ENCODE measurements around the gene EFCAB8. TPM values are rescaled to one million over a fixed set of nuclear protein-coding genes. Genes with fewer than 3 reads are reported as not detected.
A peak's percentile ranks its signal among the peaks of the same experiment; 100 is the strongest.
"Not testable (repeated sequence)": the region's sequence is repeated elsewhere in the genome, so short reads cannot be mapped to it uniquely, and the experiment has no call there.

Gene EFCAB8
- total RNA-seq, 1 donor from 2014 or later: 1.1 TPM

DNA sequence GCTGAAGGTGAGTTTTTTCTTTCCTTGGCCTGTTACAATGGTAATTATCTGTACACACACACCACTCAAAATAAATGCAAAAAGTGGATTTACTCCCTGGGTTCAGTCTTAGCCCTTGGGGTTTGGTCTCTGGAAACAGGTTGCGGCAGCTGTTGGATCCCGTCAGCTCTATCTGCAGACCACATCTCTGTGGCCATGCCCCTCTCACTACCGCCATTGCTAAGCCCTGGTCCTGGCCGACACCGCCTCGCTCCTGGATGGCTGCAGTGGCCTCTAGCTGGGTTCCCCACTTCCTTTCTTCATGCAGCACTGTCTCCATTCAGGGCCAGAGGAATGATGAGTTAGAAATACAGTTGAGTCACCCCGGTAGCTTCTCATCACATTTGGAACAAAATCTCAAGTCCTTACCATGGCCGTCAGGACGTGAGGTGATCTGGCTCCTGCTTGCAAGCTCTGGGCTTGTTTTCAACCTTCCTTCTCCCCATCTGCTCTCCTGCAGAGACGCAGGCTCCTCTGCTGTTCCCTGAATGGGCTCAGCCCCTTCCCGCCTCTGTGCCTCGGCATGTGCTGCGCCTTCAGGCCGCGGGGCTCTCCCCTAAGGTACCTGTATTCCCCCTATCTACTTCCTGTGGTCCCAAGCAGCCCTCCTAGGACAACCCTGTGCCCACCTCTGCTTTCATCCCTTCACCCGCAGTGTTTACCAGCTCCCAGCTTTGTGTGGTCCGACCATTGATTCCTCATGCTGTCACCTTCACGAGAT is 38.0 kb downstream of the EFCAB8 start:
- no peaks in the 10 kb centered on the region for H3K36me3 Mint-ChIP-seq (ENCODE audit: low read depth, unreplicated experiment)
- no peaks in the 10 kb centered on the region for H3K9me3 Mint-ChIP-seq (ENCODE audit: unreplicated experiment)
- H3K27me3 Mint-ChIP-seq (ENCODE audit: unreplicated experiment): peaks cover 2% of the 10 kb centered on the region
- TF ChIP-seq, protein P1, sequence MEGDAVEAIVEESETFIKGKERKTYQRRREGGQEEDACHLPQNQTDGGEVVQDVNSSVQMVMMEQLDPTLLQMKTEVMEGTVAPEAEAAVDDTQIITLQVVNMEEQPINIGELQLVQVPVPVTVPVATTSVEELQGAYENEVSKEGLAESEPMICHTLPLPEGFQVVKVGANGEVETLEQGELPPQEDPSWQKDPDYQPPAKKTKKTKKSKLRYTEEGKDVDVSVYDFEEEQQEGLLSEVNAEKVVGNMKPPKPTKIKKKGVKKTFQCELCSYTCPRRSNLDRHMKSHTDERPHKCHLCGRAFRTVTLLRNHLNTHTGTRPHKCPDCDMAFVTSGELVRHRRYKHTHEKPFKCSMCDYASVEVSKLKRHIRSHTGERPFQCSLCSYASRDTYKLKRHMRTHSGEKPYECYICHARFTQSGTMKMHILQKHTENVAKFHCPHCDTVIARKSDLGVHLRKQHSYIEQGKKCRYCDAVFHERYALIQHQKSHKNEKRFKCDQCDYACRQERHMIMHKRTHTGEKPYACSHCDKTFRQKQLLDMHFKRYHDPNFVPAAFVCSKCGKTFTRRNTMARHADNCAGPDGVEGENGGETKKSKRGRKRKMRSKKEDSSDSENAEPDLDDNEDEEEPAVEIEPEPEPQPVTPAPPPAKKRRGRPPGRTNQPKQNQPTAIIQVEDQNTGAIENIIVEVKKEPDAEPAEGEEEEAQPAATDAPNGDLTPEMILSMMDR (IDR thresholded peaks at IDR 0.05; ENCODE audit: unreplicated experiment): no peak
- H3K27ac Mint-ChIP-seq (ENCODE audit: unreplicated experiment): no peak overlapping the region
- H3K4me1 Mint-ChIP-seq (ENCODE audit: unreplicated experiment): no peaks in the 10 kb centered on the region
- H3K4me3 Mint-ChIP-seq (ENCODE audit: unreplicated experiment): no peak overlapping the region
- no peak for DNase-seq (ENCODE audit: low spot score)

DNA sequence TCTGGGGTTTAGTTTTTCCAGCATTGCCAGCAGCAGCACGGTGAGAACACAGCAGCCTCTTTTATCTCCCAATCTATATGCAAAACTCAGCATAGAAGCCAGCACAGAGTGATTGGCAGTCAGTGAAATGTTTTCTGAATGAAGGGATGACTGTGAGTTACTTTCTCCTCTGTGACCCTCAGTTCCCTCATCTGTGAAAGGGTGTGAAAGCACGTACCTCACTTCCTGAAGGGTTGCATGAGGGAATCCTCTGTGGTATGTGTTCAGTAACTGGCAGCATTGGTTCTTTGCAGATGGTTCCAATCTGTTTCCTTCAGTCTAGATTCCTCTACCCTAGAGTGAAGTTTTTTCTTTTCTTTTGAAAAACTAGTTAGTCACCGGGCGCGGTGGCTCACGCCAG is 40.0 kb downstream of the EFCAB8 start:
- no peaks in the 10 kb centered on the region for H3K36me3 Mint-ChIP-seq (ENCODE audit: low read depth, unreplicated experiment)
- no peak overlapping the region for H3K4me3 Mint-ChIP-seq (ENCODE audit: unreplicated experiment)
- no peak overlapping the region for H3K27ac Mint-ChIP-seq (ENCODE audit: unreplicated experiment)
- no peak for DNase-seq (ENCODE audit: low spot score)
- no peaks in the 10 kb centered on the region for H3K9me3 Mint-ChIP-seq (ENCODE audit: unreplicated experiment)
- H3K4me1 Mint-ChIP-seq (ENCODE audit: unreplicated experiment): peaks cover 11% of the 10 kb centered on the region
- TF ChIP-seq, protein P1 (IDR thresholded peaks at IDR 0.05; ENCODE audit: unreplicated experiment): no peak
- H3K27me3 Mint-ChIP-seq (ENCODE audit: unreplicated experiment): peaks cover 5% of the 10 kb centered on the region

DNA sequence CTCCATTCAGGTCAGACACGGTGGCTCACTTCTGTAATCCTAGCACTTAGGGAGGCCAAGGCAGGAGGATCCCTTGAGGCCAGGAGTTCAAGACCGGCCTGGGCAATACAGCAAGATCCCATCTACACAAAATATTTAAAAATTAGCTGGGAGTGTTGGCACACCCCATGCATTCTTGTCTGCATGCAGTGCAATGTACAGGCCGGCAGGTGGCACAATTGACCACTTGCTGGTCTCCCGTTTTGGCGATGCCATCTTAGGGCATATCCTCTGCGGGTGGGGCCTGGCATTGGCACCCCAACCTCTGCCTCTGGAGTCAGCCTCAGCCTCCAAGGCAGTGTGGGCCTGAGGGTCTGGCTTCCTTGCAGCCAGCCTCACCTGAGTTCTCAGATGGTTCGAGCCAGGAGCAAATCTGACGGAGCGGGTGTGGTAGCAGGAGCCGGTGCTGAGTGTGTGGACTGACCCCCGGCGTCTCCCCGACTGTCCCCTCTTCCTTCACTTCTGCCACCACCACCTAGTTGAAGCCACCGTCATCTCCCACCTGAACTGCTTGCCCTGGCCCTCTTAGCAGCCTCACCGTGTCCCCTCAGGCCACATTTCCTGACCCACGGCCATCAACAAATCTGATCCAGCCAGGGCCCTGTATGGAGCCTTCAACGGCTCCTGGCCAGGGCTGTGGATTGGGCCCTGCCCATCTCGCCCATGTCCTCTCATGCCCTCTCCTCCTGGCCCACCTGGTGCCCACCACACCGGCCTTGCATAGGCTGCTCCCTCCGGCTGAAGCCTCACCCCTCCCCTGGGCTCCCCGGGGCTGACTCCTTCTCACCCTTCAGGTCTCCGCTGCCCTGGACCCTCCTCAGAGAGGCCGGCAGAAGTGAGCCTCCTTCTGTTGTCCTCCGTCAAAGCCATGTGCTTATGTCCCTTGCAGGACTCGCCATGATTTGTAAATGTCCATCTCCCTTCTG is 44.0 kb downstream of the EFCAB8 start:
- no peaks in the 10 kb centered on the region for H3K9me3 Mint-ChIP-seq (ENCODE audit: unreplicated experiment)
- no peak overlapping the region for H3K4me3 Mint-ChIP-seq (ENCODE audit: unreplicated experiment)
- peaks cover 5% of the 10 kb centered on the region for H3K27me3 Mint-ChIP-seq (ENCODE audit: unreplicated experiment)
- peaks cover 11% of the 10 kb centered on the region for H3K4me1 Mint-ChIP-seq (ENCODE audit: unreplicated experiment)
- peak overlapping the region; percentile 32 for H3K27ac Mint-ChIP-seq (ENCODE audit: unreplicated experiment)
- DNase-seq (ENCODE audit: low spot score): peak; percentile 58
- H3K36me3 Mint-ChIP-seq (ENCODE audit: low read depth, unreplicated experiment): no peaks in the 10 kb centered on the region
- TF ChIP-seq, protein P1 (IDR thresholded peaks at IDR 0.05; ENCODE audit: unreplicated experiment): peak; percentile 97

DNA sequence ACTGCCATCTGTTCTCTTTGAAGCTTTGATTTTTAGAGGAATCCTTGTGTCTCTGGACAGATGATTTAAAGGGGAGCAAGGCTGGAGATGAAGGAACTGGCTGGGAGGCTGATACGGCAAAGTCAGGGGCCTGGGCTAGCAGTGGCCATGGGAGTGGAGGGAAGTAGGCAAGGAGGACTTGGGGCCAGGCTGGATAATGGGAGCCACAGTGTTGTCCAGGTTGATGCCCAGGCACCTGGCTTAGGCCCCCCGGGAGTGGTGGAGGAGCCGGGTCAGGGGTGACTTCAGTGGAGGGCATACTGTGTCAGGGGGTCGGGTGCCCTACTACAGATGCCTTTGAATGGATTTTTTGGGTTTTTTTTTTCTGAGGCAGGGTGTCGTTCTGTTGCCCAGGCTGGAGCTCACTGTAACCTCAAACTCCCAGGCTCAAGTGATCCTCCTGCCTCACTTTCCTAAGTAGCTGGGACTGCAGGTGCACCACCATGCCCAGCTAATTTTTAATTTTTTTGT is 45.0 kb downstream of the EFCAB8 start:
- peaks cover 5% of the 10 kb centered on the region for H3K27me3 Mint-ChIP-seq (ENCODE audit: unreplicated experiment)
- H3K36me3 Mint-ChIP-seq (ENCODE audit: low read depth, unreplicated experiment): no peaks in the 10 kb centered on the region
- DNase-seq (ENCODE audit: low spot score): no peak
- TF ChIP-seq, protein P1 (IDR thresholded peaks at IDR 0.05; ENCODE audit: unreplicated experiment): no peak
- peaks cover 11% of the 10 kb centered on the region for H3K4me1 Mint-ChIP-seq (ENCODE audit: unreplicated experiment)
- no peak overlapping the region for H3K27ac Mint-ChIP-seq (ENCODE audit: unreplicated experiment)
- no peak overlapping the region for H3K4me3 Mint-ChIP-seq (ENCODE audit: unreplicated experiment)
- no peaks in the 10 kb centered on the region for H3K9me3 Mint-ChIP-seq (ENCODE audit: unreplicated experiment)

DNA sequence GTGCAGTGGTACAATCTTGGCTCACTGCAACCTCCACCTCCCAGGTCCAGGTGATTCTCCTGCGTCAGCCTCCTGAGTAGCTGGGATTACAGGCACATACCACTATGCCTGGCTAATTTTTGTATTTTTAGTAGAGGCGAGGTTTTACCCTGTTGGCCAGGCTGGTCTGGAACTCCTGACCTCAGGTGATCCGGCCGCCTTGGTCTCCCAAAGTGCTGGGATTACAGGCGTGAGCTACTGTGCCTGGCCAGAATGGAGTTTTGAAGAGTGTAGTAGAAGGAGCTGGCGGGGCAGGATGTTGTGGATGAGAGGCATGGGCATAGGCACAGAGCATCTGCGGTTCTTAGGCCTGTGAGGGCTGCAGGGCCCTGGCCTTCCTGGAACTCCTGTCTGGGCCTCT is 46.0 kb downstream of the EFCAB8 start:
- not testable (repeated sequence) for H3K4me3 Mint-ChIP-seq (ENCODE audit: unreplicated experiment); H3K9me3 Mint-ChIP-seq (ENCODE audit: unreplicated experiment); H3K27me3 Mint-ChIP-seq (ENCODE audit: unreplicated experiment); H3K27ac Mint-ChIP-seq (ENCODE audit: unreplicated experiment); DNase-seq (ENCODE audit: low spot score); H3K36me3 Mint-ChIP-seq (ENCODE audit: low read depth, unreplicated experiment)
- H3K4me1 Mint-ChIP-seq (ENCODE audit: unreplicated experiment): peaks cover 11% of the 10 kb centered on the region

Measured in endothelial cell (in vitro differentiated cells).